DOHH2 (cell line): ENCODE data around the gene HMGXB3.

Experiments used
- CTCF ChIP-seq: fragments of 200-600 bp; sonication (generic); IDR thresholded peaks from one replicate; pipeline ENCODE4 v1.5.1; 2014; ENCODE audit warnings: antibody characterized with exemption, mild to moderate bottlenecking, low read depth, low read length; ENCODE audit not compliant: poor library complexity, severe bottlenecking
- EZH2phosphoT487 ChIP-seq: fragments of 200-600 bp; sonication (generic); IDR thresholded peaks from 2 replicates; pipeline ENCODE4 v1.6.1; 2017; ENCODE audit warnings: borderline replicate concordance, mild to moderate bottlenecking, antibody characterized with exemption, low read length, moderate library complexity, mixed read lengths

GRCh38 chr5:149959406-149960236 lies 40.9 kb upstream of the HMGXB3 start:
- TF ChIP-seq EZH2phosphoT487: no peak
- TF ChIP-seq CTCF: peak; percentile 93
